GM21390 (cell line): ENCODE results near the gene MAPRE3.

Source experiments
- ATAC-seq: cut with Tn5 transposase; IDR thresholded peaks from one replicate; pipeline ENCODE4 v1.9.1; 2021; ENCODE audit not compliant: unreplicated experiment

MAPRE3 gene

GRCh38 chr2:26982102-26982742 is 11.8 kb downstream of the MAPRE3 start:
- ATAC-seq: no peak

- ATAC-seq: no peak
Measured at GRCh38 chr2:26983746-26984145, 13.3 kb downstream of the MAPRE3 start.

- no peak for ATAC-seq
Measured at GRCh38 chr2:26985807-26986206, 15.4 kb downstream of the MAPRE3 start.

- ATAC-seq: no peak
Measured at GRCh38 chr2:26986576-26986975, 16.1 kb downstream of the MAPRE3 start.

GRCh38 chr2:26988058-26988860 is 17.8 kb downstream of the MAPRE3 start:
- no peak for ATAC-seq

- ATAC-seq: no peak
Measured at GRCh38 chr2:26989156-26989555, 18.7 kb downstream of the MAPRE3 start.

GRCh38 chr2:26991717-26992116 is 21.3 kb downstream of the MAPRE3 start:
- ATAC-seq: no peak

GRCh38 chr2:26993768-26994167 is 23.3 kb downstream of the MAPRE3 start:
- ATAC-seq: no peak

GRCh38 chr2:26994983-26995382 is 24.5 kb downstream of the MAPRE3 start:
- ATAC-seq: no peak

GRCh38 chr2:26997394-26997793 is 27.0 kb downstream of the MAPRE3 start:
- ATAC-seq: no peak

GRCh38 chr2:26998323-26998722 is 27.9 kb downstream of the MAPRE3 start:
- ATAC-seq: no peak

- no peak for ATAC-seq
Measured at GRCh38 chr2:27000228-27000627, 29.8 kb downstream of the MAPRE3 start.

GRCh38 chr2:27000995-27001394 is 30.6 kb downstream of the MAPRE3 start:
- ATAC-seq: no peak

GRCh38 chr2:27001950-27002349 is 31.5 kb downstream of the MAPRE3 start:
- ATAC-seq: no peak

- no peak for ATAC-seq
Measured at GRCh38 chr2:27003007-27003406, 32.6 kb downstream of the MAPRE3 start.

GRCh38 chr2:27003857-27004256 is 33.4 kb downstream of the MAPRE3 start:
- ATAC-seq: no peak

GRCh38 chr2:27006602-27007415 is 36.4 kb downstream of the MAPRE3 start:
- ATAC-seq: no peak

GRCh38 chr2:27007416-27008374 is 37.3 kb downstream of the MAPRE3 start:
- no peak for ATAC-seq

- ATAC-seq: no peak
Measured at GRCh38 chr2:27008678-27009077, 38.2 kb downstream of the MAPRE3 start.

- ATAC-seq: no peak
Measured at GRCh38 chr2:27009083-27009482, 38.6 kb downstream of the MAPRE3 start.

GRCh38 chr2:27009716-27010115 is 39.3 kb downstream of the MAPRE3 start:
- ATAC-seq: no peak
